GM21360 (cell line): ENCODE measurements around the gene NRG3.

Experiments
- ATAC-seq: cut with Tn5 transposase; IDR thresholded peaks from one replicate; pipeline ENCODE4 v1.9.1; 2021; ENCODE audit warnings: mild to moderate bottlenecking, moderate library complexity; ENCODE audit not compliant: unreplicated experiment

NRG3 gene

DNA sequence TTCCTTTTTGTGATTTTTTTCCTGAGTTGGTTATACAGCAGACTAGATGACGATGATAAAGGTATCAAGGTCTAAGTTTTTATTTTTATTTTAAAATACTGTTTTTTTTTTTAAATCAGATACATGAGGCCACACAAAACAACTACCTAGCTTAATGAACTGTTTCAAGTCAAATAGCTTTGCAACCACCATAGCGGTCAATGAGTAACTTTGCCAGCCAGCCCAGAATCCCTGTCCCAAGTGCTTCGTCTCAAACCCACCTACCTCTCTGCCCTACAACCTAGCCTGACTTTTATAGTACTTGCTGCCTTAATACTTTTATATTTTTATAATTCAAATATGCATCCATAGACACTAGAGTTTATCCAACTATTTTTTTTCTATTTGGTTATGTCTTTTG, 676.5 kb downstream of the NRG3 start:
- ATAC-seq: no peak

- no peak for ATAC-seq
These were observed 677.3 kb downstream of the NRG3 start for GRCh38 chr10:82552267-82552666.

DNA sequence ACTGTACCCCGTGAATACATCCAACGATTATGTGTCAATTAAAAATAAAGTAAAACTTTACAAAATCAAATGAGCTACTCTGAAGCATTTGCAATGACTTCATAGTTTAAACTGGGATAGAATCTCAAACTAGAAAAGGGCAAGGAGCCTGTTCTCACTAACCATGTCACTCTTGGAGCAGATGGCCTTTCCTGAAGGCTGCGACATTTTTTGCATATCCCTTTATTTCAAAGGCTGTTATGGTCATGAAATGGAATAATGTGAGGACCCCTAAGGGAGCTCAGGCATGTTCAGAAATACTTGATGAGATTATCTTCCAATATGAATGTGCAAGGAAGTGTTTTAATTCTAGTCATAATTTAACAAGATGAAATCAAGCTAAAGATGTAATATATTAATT, 679.4 kb downstream of the NRG3 start:
- no peak for ATAC-seq

- ATAC-seq: no peak
These were observed 683.1 kb downstream of the NRG3 start for GRCh38 chr10:82558014-82558607.

DNA sequence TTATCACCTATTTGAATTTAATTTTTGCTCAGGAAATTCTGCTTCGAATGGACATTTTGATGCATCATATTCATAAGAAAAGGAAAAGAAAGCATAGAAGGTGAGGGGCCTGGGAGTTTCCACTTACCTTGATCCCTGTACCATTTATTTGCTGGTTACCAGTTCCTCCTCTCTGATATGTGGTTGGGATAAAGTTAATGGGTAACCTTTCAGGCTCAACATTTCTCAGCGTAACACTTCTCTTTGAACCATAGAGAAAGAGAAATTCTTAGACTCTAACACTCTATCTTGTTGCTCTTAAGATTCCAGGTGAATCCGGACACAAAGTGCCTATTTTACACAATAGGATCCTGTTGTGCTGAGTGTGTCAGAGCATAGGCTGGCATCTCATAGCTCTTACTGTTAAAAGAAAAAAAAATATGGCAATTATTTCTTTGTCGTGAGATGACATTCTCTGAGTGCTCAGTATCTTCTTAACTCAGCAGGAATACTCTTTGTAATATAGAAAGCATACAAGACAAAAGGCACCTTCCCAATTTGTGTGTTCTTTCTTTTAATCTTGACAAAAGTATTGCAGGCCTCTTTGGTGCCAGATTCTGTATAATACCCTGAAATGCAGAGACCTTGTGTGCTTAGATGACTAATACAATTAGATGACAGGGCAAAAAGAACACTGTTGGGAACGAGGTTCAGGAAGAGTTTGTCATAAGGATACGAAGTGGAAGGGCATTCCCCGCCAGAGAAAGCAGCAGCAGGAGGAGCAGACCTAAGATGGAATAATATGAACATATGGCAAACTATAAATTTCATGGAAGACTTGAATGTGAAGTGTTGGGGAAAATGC, 689.6 kb downstream of the NRG3 start:
- ATAC-seq: no peak

DNA sequence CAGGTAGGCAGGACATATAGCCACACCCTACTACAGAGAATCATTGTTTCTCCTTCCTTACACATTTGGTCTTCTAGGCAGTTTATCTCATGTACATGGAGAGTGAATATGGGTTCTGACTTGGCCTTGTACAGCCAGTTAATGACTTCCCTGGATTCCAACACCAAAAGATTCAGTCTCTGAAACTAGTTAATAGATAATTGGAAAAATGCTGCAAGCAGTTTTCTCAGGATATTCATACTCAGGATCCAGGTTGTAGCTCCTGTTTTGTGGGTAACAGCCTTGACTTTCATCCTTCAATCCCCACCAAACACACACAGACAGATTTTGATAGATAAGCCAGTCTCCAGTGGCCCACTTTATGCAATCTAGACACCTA, 690.2 kb downstream of the NRG3 start:
- ATAC-seq: no peak

GRCh38 chr10:82572744-82573143, 697.8 kb downstream of the NRG3 start:
- ATAC-seq: no peak

- ATAC-seq: no peak
These were observed 699.1 kb downstream of the NRG3 start for GRCh38 chr10:82574081-82574480.

GRCh38 chr10:82575318-82575717, 700.3 kb downstream of the NRG3 start:
- no peak for ATAC-seq

GRCh38 chr10:82576093-82576492, 701.1 kb downstream of the NRG3 start:
- ATAC-seq: no peak

DNA sequence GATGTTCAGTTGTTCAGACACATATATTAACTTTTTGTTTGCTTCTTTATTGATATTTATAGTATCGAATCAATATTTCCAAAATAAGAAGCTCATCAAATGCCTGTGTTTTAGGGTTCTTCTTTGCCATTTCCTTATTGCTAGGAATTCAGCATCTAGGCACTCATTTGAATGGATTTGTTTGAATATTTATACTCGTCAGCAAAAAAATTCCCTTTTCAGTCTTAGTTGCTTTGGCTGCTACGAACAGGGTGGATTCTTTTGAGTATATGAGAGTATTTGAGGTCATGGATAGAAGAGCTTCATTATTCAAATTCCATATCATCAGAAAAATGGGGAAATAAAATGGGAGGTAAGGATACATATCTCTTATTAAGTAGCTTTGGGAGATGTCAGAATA, 706.9 kb downstream of the NRG3 start:
- no peak for ATAC-seq

DNA sequence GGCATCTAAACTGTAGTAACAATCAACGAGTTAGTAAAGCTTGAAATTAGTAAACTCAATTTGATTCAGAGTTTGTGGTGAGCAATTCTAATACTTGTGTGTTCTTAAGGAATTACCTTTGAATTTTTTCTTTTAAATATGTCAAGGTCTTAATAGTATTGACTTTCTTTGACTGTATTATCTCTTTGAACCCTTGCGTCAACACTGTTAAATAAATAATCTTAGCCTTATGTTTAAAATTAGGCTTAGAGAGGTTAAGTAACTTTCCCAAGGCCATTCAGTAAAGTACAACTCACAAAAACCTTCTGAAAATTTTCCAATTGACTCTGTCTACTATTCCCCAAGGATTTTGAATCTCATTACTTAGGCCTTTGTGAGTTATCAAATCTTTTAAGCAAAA, 716.4 kb downstream of the NRG3 start:
- no peak for ATAC-seq

- ATAC-seq: no peak
These were observed 722.8 kb downstream of the NRG3 start for GRCh38 chr10:82597840-82598239.

GRCh38 chr10:82609845-82610244, 734.9 kb downstream of the NRG3 start:
- no peak for ATAC-seq

DNA sequence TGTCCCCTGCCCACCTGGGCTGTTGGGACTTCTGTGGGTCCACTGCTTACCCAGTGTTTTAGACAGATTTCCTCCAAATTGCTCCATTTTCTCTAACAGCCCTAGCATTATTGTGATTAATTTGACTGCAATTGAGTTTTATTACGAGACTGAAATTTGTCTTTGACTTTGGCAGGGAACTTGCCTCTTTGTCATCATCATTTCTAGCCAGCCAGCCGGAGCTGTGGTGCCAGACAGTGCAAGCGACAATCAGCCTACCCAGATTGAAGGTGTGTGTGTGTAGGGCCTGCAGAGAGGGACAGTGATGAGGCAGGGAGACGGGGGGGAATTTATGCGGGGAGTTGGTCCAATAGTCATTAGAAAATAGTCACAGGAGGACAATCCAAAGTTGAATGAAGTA, 743.0 kb downstream of the NRG3 start:
- no peak for ATAC-seq

DNA sequence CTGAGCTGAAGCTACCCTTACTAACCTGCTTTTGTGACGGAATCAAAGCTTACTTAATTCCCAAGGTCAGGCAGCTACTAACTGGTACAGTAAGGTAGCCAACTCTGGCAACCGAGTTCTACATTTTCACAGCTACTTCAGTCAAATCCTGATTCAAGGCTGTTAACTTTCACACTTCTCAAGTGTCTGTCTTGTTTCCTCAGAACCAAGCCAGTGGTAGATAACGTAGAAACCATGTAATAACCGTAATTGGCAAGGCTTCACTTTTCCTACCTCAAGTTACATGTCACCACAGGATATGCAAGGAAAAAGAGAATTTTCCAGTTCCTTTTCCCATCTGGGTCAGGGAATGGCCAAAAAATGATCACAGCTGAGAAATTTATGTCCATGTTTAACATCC, 746.7 kb downstream of the NRG3 start:
- no peak for ATAC-seq

DNA sequence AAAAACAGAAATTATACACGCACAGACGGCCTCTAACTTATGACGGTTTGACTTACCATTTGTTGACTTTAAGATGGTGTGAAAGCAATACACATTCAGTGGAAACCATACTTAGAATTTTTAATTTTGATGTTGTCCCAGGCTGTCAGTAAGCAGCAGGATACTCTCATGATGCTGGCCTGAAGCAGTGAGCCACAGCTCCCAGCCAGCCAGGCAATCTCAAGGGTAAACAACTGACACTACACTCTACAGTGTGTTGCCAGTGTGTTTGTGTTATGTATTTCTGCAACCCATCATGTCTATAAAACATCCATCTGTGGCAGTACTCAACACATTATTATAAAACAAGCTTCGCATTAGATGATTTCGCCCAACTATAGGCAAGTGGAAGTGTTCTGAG, 747.5 kb downstream of the NRG3 start:
- no peak for ATAC-seq

- ATAC-seq: no peak
These were observed 750.7 kb downstream of the NRG3 start for GRCh38 chr10:82625512-82626189.

DNA sequence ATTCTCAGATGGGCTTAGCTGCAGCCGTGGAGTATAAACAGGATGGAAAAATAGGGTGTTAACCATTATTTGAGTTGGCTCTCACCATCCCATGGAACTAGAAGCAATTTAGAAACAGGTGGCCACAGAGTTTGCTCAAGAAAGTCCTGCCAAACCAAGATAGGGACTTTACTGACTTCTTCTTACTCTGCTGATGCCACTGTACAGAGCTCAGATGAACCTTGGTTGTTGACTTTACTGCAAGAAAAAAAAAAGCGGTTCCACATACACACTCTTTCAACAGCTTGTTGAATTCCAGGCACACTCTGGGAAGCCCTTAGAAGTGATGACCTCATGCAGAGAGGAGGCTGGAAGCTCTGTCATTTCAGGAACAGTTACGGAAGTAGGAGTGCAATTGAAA, 753.4 kb downstream of the NRG3 start:
- no peak for ATAC-seq

- ATAC-seq: no peak
These were observed 768.1 kb downstream of the NRG3 start for GRCh38 chr10:82643076-82643475.

DNA sequence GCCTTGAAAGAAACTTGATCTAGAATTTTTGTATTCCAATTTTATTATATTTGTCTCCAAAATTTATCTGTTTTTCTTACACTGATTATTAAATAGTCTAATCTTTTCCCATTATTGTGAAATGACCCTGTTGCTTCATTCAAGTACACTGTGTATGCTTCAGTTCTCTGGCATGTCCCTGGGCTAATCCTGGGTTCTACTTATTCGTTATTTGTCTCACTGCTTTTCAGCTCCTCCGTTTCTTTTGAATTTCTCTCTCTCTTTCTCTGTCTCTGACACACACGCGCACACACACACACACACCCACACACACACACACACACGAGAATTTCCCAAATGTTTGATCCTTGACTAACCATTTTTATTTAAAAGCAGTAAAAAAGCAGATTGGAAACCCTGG, 768.6 kb downstream of the NRG3 start:
- ATAC-seq: no peak

DNA sequence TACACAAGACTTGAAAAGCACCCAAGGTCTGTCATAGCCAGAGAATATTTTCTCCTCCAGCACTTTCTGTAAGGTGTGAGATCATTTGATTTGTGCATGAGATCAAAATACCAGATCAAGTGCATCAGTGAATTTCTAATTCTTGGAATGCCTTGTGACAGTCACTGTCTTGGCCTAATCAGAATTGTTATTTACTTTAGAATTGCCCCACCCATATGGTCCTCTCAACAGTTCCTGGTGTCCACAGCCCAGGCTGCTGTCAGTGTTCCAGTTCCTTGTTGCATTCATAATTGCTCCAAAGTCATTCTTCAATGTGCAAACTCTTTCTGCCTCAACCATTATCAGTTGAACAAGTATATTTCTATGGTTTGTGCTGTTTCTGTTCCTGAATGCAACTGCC, 770.2 kb downstream of the NRG3 start:
- ATAC-seq: no peak
